Measurements from ENCODE around the gene NAA38.
A peak's percentile ranks its signal among the peaks of the same experiment; 100 is the strongest.

The NAA38 gene

GRCh38 chr17:7856811-7857712 lies at the start of gene NAA38:
TSS of gene NAA38 (minus strand) at chr17:7857559. CDS start at chr17:7857463, 96 bp downstream.
- DNase-seq = peak; percentile 98

- no peak for DNase-seq
These were observed 46.1 kb upstream of the NAA38 start for GRCh38 chr17:7903154-7904103.

- no peak for DNase-seq
These were observed 40.4 kb upstream of the NAA38 start for GRCh38 chr17:7897773-7898172.

GRCh38 chr17:7897090-7897489 lies 39.7 kb upstream of the NAA38 start:
- no peak for DNase-seq

GRCh38 chr17:7894866-7895265 lies 37.5 kb upstream of the NAA38 start:
- DNase-seq = no peak

GRCh38 chr17:7894226-7894625 lies 36.9 kb upstream of the NAA38 start:
- no peak for DNase-seq

GRCh38 chr17:7893187-7893880 lies 36.0 kb upstream of the NAA38 start:
- no peak for DNase-seq

- DNase-seq = peak; percentile 95
These were observed 32.0 kb upstream of the NAA38 start for GRCh38 chr17:7889166-7889955.

GRCh38 chr17:7888184-7888920 lies 31.0 kb upstream of the NAA38 start, which contains the start of gene CHD3:
TSS of gene CHD3 (plus strand) at chr17:7888789. CDS start at chr17:7889001, 212 bp downstream.
- peak; percentile 59 for DNase-seq

- peak; percentile 98 for DNase-seq
These were observed 30.3 kb upstream of the NAA38 start for GRCh38 chr17:7887482-7888183.

- no peak for DNase-seq
These were observed 29.7 kb upstream of the NAA38 start for GRCh38 chr17:7887038-7887481.

GRCh38 chr17:7886227-7887037 lies 29.1 kb upstream of the NAA38 start:
- peak; percentile 70 for DNase-seq

GRCh38 chr17:7885367-7886226 lies 28.2 kb upstream of the NAA38 start:
- DNase-seq = peak; percentile 79

- peak; percentile 61 for DNase-seq
These were observed 27.4 kb upstream of the NAA38 start for GRCh38 chr17:7884581-7885366.

- no peak for DNase-seq
These were observed 26.5 kb upstream of the NAA38 start for GRCh38 chr17:7883781-7884386.

- DNase-seq = no peak
These were observed 25.3 kb upstream of the NAA38 start for GRCh38 chr17:7882629-7883028.

GRCh38 chr17:7882068-7882467 lies 24.7 kb upstream of the NAA38 start:
- no peak for DNase-seq

Measured in left hindlimb (tissue), 1 donor.